Thyroid gland (tissue), 4 donors: ENCODE measurements around the gene IL4I1. TPM values are rescaled to one million over a fixed set of nuclear protein-coding genes. Genes with fewer than 3 reads are reported as not detected.

Source experiments
- DNase-seq, 2 donors: peaks; one replicate each; pipeline ENCODE4 v3.0.0-alpha.2; 2019
- H3K27ac ChIP-seq, 3 donors: fragments of 200-600 bp; sonication (generic); 1 replicate in 2 of 3; 2 replicates in 1 of 3; pipeline ENCODE4 v1.5.1; 2016 to 2019; ENCODE audit warnings: mild to moderate bottlenecking in 1 of 3, moderate library complexity in 1 of 3
- H3K27me3 ChIP-seq: fragments of 200-600 bp; sonication (generic); one replicate; pipeline ENCODE4 v1.5.1; 2019
- H3K36me3 ChIP-seq, 2 donors: fragments of 200-600 bp; sonication (generic); one replicate each; pipeline ENCODE4 v1.5.1; 2016 to 2019
- H3K4me1 ChIP-seq, 2 donors: fragments of 200-600 bp; sonication (generic); one replicate each; pipeline ENCODE4 v1.5.1; 2017 to 2019
- H3K4me3 ChIP-seq, 3 donors: fragments of 200-600 bp; sonication (generic); replicated peaks in 1 of 3; 1 replicate in 2 of 3; 2 replicates in 1 of 3; pipeline ENCODE4 v1.5.1; 2016; ENCODE audit warnings: mild to moderate bottlenecking in 1 of 3
- H3K9me3 ChIP-seq: fragments of 200-600 bp; sonication (generic); one replicate; pipeline ENCODE4 v1.5.1; 2017
- CTCF ChIP-seq, 6 experiments: fragments of 200-600 bp in 3 of 6; fragments of 450-650 bp in 3 of 6; sonication (generic) in 3 of 6; IDR thresholded peaks; one replicate each; pipeline ENCODE4 v1.5.1; 2016 to 2019; ENCODE audit warnings: antibody characterized with exemption in 6 of 6, mild to moderate bottlenecking in 2 of 6, inconsistent platforms in 1 of 6, moderate library complexity in 1 of 6
- POLR2A ChIP-seq, 2 donors: fragments of 450-650 bp; IDR thresholded peaks; one replicate each; pipeline ENCODE4 v1.6.1; 2017; ENCODE audit warnings: antibody characterized with exemption in 2 of 2, mild to moderate bottlenecking in 2 of 2, moderate library complexity in 1 of 2
- WGBS, 2 donors: methylation state at CpG; one replicate each; pipeline ENCODE4 v1.1.5; 2017; 5-methylcytosine and 5-hydroxymethylcytosine counted together
- intact Hi-C: fragments of 100-400 bp; cut with DNase I; formaldehyde crosslinking; loops from one replicate; pipeline ENCODE4 v1.15.1; 2023
- total RNA-seq, 4 donors: library from RNA; depleted of rRNA; stranded (reverse); fragments of >200 nt; gene quantifications; one replicate each; pipeline ENCODE4 v1.2.3, GENCODE V29; 2016

IL4I1 gene
- total RNA-seq, 4 donors from 2014 or later: 0.83 TPM; not detected in 3

DNA sequence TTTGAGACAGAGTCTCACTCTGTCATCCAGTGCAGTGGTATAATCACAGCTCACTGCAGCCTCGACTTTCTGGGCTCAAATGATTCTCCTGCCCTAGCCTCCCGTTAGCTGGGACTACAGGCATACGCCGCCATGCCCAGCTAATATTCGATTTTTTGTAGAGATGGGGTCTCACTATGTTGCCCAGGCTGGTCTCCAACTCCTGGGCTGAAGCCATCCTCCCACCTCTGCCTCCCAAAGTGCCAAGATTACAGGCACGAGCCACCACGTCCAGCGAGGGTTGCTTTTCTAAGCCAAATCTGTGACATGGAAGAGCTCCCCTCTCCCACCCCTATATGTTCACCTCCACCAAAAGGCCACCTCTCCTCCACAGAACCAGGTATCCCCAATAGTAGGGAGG, 21.4 kb upstream of the IL4I1 start:
- DNase-seq: no peak
- intact Hi-C loops: no loop called here
- Histone ChIP-seq H3K4me3 (no peak overlapping the region), H3K36me3 (peaks cover 0 to under 1% of the 10 kb centered on the region in 2 donors), H3K27me3 (no peaks in the 10 kb centered on the region), H3K27ac (no peak overlapping the region), H3K4me1 (no peaks in the 10 kb centered on the region), H3K9me3 (no peaks in the 10 kb centered on the region)
- 90 to 96% methylated on average over 8 of the region's 8 CpGs for WGBS, 2 donors
- TF ChIP-seq CTCF (IDR thresholded peaks at IDR 0.05): no peak
- no peak for TF ChIP-seq POLR2A (IDR thresholded peaks at IDR 0.05)

DNA sequence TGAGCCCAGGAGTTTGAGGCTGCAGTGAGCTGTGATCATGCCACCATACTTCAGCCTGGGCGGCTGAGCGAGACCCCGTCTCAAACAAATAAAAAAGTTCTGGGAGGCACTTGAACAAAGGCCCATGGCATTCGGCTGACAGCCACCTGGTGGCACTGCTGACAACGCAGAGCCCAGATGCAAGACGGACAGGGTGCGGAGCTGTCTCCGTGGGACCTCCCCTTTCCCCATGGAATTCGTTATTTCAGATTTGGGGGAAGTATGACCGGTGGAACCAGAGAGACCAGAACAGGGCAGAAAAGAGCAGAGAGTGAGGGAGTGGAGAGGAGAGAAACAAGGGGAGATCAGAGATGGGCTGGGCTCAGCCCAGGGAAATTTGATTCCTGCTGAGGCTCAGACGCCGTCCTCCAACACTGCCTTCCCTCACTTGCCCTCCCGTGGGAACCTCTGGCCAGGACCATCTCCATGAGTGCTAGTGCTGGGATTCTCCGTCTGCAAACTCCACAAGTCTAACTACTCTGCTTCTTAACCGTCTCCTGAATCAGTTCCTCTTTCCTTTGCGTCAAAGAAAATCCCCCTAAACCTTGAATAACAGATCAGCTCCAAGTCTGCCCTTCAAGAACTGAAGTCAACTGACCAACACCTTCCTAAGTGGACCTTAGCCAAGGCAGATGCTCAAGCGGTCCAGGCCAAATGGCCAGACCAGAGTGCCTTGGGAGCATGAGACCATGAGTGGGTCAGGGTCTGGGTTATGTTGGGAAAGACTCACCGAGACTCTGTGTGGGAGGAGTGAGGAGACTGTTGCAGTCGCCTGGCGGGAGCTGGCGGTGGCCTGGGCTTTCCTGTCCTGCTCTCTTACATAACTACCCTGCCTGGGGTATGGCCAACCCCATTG, 20.4 kb upstream of the IL4I1 start:
- intact Hi-C loops: no loop called here
- TF ChIP-seq CTCF (IDR thresholded peaks at IDR 0.05) (no peak), POLR2A (IDR thresholded peaks at IDR 0.05) (no peak)
- Histone ChIP-seq H3K4me1 (peaks cover 0 to 8% of the 10 kb centered on the region in 2 donors), H3K27me3 (no peaks in the 10 kb centered on the region), H3K4me3 (no peak overlapping the region), H3K27ac (no peak overlapping the region), H3K36me3 (no peaks in the 10 kb centered on the region), H3K9me3 (no peaks in the 10 kb centered on the region)
- WGBS, 2 donors: 80 to 81% methylated on average over 21 of the region's 21 CpGs
- no peak for DNase-seq

- no peak overlapping the region for H3K4me3 ChIP-seq
- no peaks in the 10 kb centered on the region for H3K9me3 ChIP-seq
- H3K27ac ChIP-seq: no peak overlapping the region
- TF ChIP-seq CTCF (IDR thresholded peaks at IDR 0.05): no peak
- WGBS, 2 donors: 96% methylated on average over 6 of the region's 6 CpGs
- no peak for DNase-seq
- no peaks in the 10 kb centered on the region for H3K36me3 ChIP-seq
- H3K4me1 ChIP-seq: peaks cover 8 to 23% of the 10 kb centered on the region in 2 donors
- no peaks in the 10 kb centered on the region for H3K27me3 ChIP-seq
- intact Hi-C loops: no loop called here
Observed at GRCh38 chr19:49915271-49915670, 18.6 kb upstream of the IL4I1 start.

GRCh38 chr19:49913720-49914119, 17.0 kb upstream of the IL4I1 start:
- intact Hi-C loops: no loop called here
- Histone ChIP-seq H3K36me3 (peaks cover 4% of the 10 kb centered on the region in 2 donors), H3K27me3 (no peaks in the 10 kb centered on the region), H3K4me1 (peaks cover 8 to 23% of the 10 kb centered on the region in 2 donors), H3K27ac (no peak overlapping the region), H3K4me3 (no peak overlapping the region), H3K9me3 (no peaks in the 10 kb centered on the region)
- TF ChIP-seq CTCF (IDR thresholded peaks at IDR 0.05) (no peak), POLR2A (IDR thresholded peaks at IDR 0.05) (no peak)
- 91 to 95% methylated on average over 10 of the region's 10 CpGs for WGBS, 2 donors
- DNase-seq: no peak

- no peaks in the 10 kb centered on the region for H3K9me3 ChIP-seq
- peaks cover 7 to 9% of the 10 kb centered on the region in 2 donors for H3K36me3 ChIP-seq
- H3K27me3 ChIP-seq: no peaks in the 10 kb centered on the region
- no peak overlapping the region for H3K4me3 ChIP-seq
- peak; percentile 38 to 53 for DNase-seq
- no peak for TF ChIP-seq CTCF (IDR thresholded peaks at IDR 0.05)
- TF ChIP-seq POLR2A (IDR thresholded peaks at IDR 0.05): no peak
- intact Hi-C loops: no loop called here
- no peak overlapping the region for H3K27ac ChIP-seq
- H3K4me1 ChIP-seq: peaks cover 8 to 23% of the 10 kb centered on the region in 2 donors
- 65 to 72% methylated on average over 21 of the region's 21 CpGs for WGBS, 2 donors
Observed at GRCh38 chr19:49912965-49913685, 16.4 kb upstream of the IL4I1 start.
